Naive thymus-derived CD4-positive, alpha-beta T cell (primary cell): ENCODE data around the gene PDE4DIP. TPM values are rescaled to one million over a fixed set of nuclear protein-coding genes. Genes with fewer than 3 reads are reported as not detected.
"Not testable (repeated sequence)": the region's sequence is repeated elsewhere in the genome, so short reads cannot be mapped to it uniquely, and the experiment has no call there.

Experiments used
- ATAC-seq: fragments of 150-1000 bp; cut with Tn5 transposase; 2 replicates; pipeline ENCODE4 v1.10.0; 2021; ENCODE audit warnings: mild to moderate bottlenecking, moderate library complexity
- CTCF ChIA-PET: fragments of 350-600 bp; sonication (Branson Sonifier 250); formaldehyde crosslinking; loops from one replicate; lab custom pipeline; 2021; ENCODE audit warnings: antibody characterized with exemption; lab: Charles Lee
- POLR2A ChIA-PET: fragments of 350-600 bp; sonication (Branson Sonifier 250); formaldehyde crosslinking; loops from one replicate; lab custom pipeline; 2021; ENCODE audit warnings: antibody characterized with exemption, inconsistent platforms; lab: Charles Lee
- DNase-seq, 9 donors: peaks; one replicate each; pipeline versions ENCODE4 v3.0.0 to v3.0.0-alpha.2; 2020 to 2022; ENCODE audit warnings: mixed read lengths in 1 of 9
- H3K27ac ChIP-seq: one replicate; pipeline ENCODE4 v1.7.0; 2013; ENCODE audit warnings: mild to moderate bottlenecking, low read depth, low read length, moderate library complexity
- H3K27me3 ChIP-seq, 2 donors: one replicate each; pipeline ENCODE4 v1.7.0; 2013; ENCODE audit warnings: low read length in 2 of 2, mild to moderate bottlenecking in 2 of 2, moderate library complexity in 2 of 2; ENCODE audit not compliant: control insufficient read depth in 2 of 2, insufficient read depth in 2 of 2
- H3K36me3 ChIP-seq, 3 experiments: 1 replicate in 2 of 3; 2 replicates in 1 of 3; pipeline ENCODE4 v1.7.0; 2013; ENCODE audit warnings: low read length in 3 of 3, mild to moderate bottlenecking in 3 of 3, moderate library complexity in 1 of 3; ENCODE audit not compliant: insufficient read depth in 3 of 3, control insufficient read depth in 2 of 3
- H3K4me1 ChIP-seq, 2 donors: one replicate each; pipeline ENCODE4 v1.7.0; 2013; ENCODE audit warnings: low read length in 2 of 2, mild to moderate bottlenecking in 2 of 2, moderate library complexity in 1 of 2; ENCODE audit not compliant: control insufficient read depth in 2 of 2, insufficient read depth in 2 of 2
- H3K4me3 ChIP-seq: 2 replicates; pipeline ENCODE4 v1.7.0; 2013; ENCODE audit warnings: mild to moderate bottlenecking, low read length
- H3K9me3 ChIP-seq, 3 experiments: 1 replicate in 2 of 3; 2 replicates in 1 of 3; pipeline ENCODE4 v1.7.0; 2013; ENCODE audit warnings: low read length in 3 of 3; ENCODE audit not compliant: control insufficient read depth in 2 of 3
- H3K27ac Mint-ChIP-seq, 9 donors: one replicate each; pipeline ENCODE4 v1.8.0; 2020 to 2022; ENCODE audit warnings: mixed read lengths in 9 of 9, mild to moderate bottlenecking in 8 of 9, moderate library complexity in 5 of 9, inconsistent platforms in 2 of 9
- H3K27me3 Mint-ChIP-seq, 5 donors: one replicate each; pipeline ENCODE4 v1.8.0; 2021 to 2022; ENCODE audit warnings: mixed read lengths in 5 of 5, mild to moderate bottlenecking in 1 of 5
- H3K36me3 Mint-ChIP-seq, 5 donors: one replicate each; pipeline ENCODE4 v1.8.0; 2020 to 2022; ENCODE audit warnings: mixed read lengths in 5 of 5, mild to moderate bottlenecking in 3 of 5, inconsistent platforms in 1 of 5
- H3K4me1 Mint-ChIP-seq, 7 donors: one replicate each; pipeline ENCODE4 v1.8.0; 2020 to 2022; ENCODE audit warnings: mixed read lengths in 7 of 7, mild to moderate bottlenecking in 3 of 7, inconsistent platforms in 1 of 7
- H3K4me3 Mint-ChIP-seq, 10 donors: one replicate each; pipeline ENCODE4 v1.8.0; 2020 to 2022; ENCODE audit warnings: mild to moderate bottlenecking in 10 of 10, mixed read lengths in 10 of 10, moderate library complexity in 6 of 10, inconsistent platforms in 2 of 10
- H3K9me3 Mint-ChIP-seq, 11 donors: one replicate each; pipeline ENCODE4 v1.8.0; 2020 to 2022; ENCODE audit warnings: mixed read lengths in 11 of 11, mild to moderate bottlenecking in 4 of 11, inconsistent platforms in 1 of 11, moderate library complexity in 1 of 11
- intact Hi-C, 2 donors: fragments of 100-400 bp; cut with micrococcal nuclease; formaldehyde crosslinking; loops; one replicate each; pipeline ENCODE4 v1.15.1; 2023
- polyA plus RNA-seq, 2 donors: library from polyadenylated mRNA; unstranded; fragments of 300-500 nt; fragmentation: Illumina TruSeq; gene quantifications; one replicate each; pipeline ENCODE4 v1.2.3, GENCODE V29; 2021
- total RNA-seq, 6 experiments: library from RNA in 5 of 6; stranded (reverse) in 5 of 6; gene quantifications; 1 replicate in 5 of 6; 2 replicates in 1 of 6; pipeline ENCODE4 v1.2.3 and lab custom pipeline; 2021 to 2026

PDE4DIP gene
- total and polyA plus RNA-seq, 7 experiments from 2014 or later = 14.5 to 73.9 (median 40.3) TPM

- POLR2A ChIA-PET, H3K27me3 Mint-ChIP-seq, H3K9me3 ChIP-seq, H3K36me3 ChIP-seq, intact Hi-C loops, H3K9me3 Mint-ChIP-seq, H3K4me1 ChIP-seq, H3K27ac ChIP-seq, DNase-seq, CTCF ChIA-PET, H3K4me3 ChIP-seq, H3K27me3 ChIP-seq, H3K36me3 Mint-ChIP-seq, ATAC-seq: not testable (repeated sequence)
- H3K4me1 Mint-ChIP-seq = peaks cover 6 to 26% (median 15%) of the 10 kb centered on the region in 7 donors
- H3K27ac Mint-ChIP-seq = peak overlapping the region in 3 of 9 donors; percentile 41 to 63 (median 45)
- H3K4me3 Mint-ChIP-seq = peak overlapping the region; percentile 48 to 87 (median 74)
Measured at GRCh38 chr1:148953730-148954129, 109.5 kb downstream of the PDE4DIP start.

- H3K36me3 Mint-ChIP-seq, H3K9me3 Mint-ChIP-seq, H3K4me1 ChIP-seq, H3K9me3 ChIP-seq, H3K36me3 ChIP-seq, intact Hi-C loops, POLR2A ChIA-PET, H3K27ac ChIP-seq, H3K27me3 Mint-ChIP-seq, ATAC-seq, H3K27me3 ChIP-seq, DNase-seq, H3K4me3 ChIP-seq, CTCF ChIA-PET: not testable (repeated sequence)
- Mint-ChIP-seq H3K27ac (peak overlapping the region in 1 of 9 donors; percentile 40), H3K4me3 (peak overlapping the region in 4 of 10 donors; percentile 48 to 66 (median 55)), H3K4me1 (peaks cover 6 to 11% (median 7%) of the 10 kb centered on the region in 7 donors)
Measured at GRCh38 chr1:148958343-148958742, 114.1 kb downstream of the PDE4DIP start.

- H3K4me1 Mint-ChIP-seq, POLR2A ChIA-PET, H3K27ac Mint-ChIP-seq: not testable (repeated sequence)
Measured at GRCh38 chr1:148960212-148961000, 116.2 kb downstream of the PDE4DIP start.

GRCh38 chr1:148962127-148962857 lies 118.1 kb downstream of the PDE4DIP start:
- H3K4me3 ChIP-seq, H3K36me3 Mint-ChIP-seq, H3K27ac Mint-ChIP-seq, H3K27me3 Mint-ChIP-seq, H3K9me3 Mint-ChIP-seq, H3K36me3 ChIP-seq, CTCF ChIA-PET, DNase-seq, intact Hi-C loops, ATAC-seq, H3K27me3 ChIP-seq, H3K4me1 ChIP-seq, H3K27ac ChIP-seq, H3K4me3 Mint-ChIP-seq, H3K9me3 ChIP-seq, POLR2A ChIA-PET, H3K4me1 Mint-ChIP-seq: not testable (repeated sequence)

More at GRCh38 chr1:148960212-148961000, 116.2 kb downstream of the PDE4DIP start:
- H3K4me1 ChIP-seq, H3K27me3 ChIP-seq, H3K36me3 Mint-ChIP-seq, H3K9me3 ChIP-seq, intact Hi-C loops, CTCF ChIA-PET, H3K27me3 Mint-ChIP-seq, H3K36me3 ChIP-seq, H3K4me3 Mint-ChIP-seq, H3K4me3 ChIP-seq, H3K9me3 Mint-ChIP-seq, DNase-seq, ATAC-seq, H3K27ac ChIP-seq: not testable (repeated sequence)

GRCh38 chr1:148966084-148966483 lies 121.9 kb downstream of the PDE4DIP start:
- H3K27me3 ChIP-seq, H3K4me1 ChIP-seq, H3K4me3 Mint-ChIP-seq, H3K4me1 Mint-ChIP-seq, H3K36me3 Mint-ChIP-seq, H3K4me3 ChIP-seq, H3K9me3 Mint-ChIP-seq, CTCF ChIA-PET, H3K9me3 ChIP-seq, H3K27ac Mint-ChIP-seq, POLR2A ChIA-PET, H3K36me3 ChIP-seq, H3K27ac ChIP-seq, intact Hi-C loops, H3K27me3 Mint-ChIP-seq: not testable (repeated sequence)
- peak; percentile 99 for ATAC-seq
- peak in 3 of 9 donors; percentile 14 to 28 (median 27) for DNase-seq

- H3K4me1 Mint-ChIP-seq, intact Hi-C loops: not testable (repeated sequence)
Measured at GRCh38 chr1:148967580-148967979, 123.4 kb downstream of the PDE4DIP start.

More at GRCh38 chr1:148967580-148967979, 123.4 kb downstream of the PDE4DIP start:
- H3K9me3 Mint-ChIP-seq, H3K27me3 Mint-ChIP-seq, H3K27ac Mint-ChIP-seq, H3K4me3 Mint-ChIP-seq, H3K36me3 Mint-ChIP-seq, CTCF ChIA-PET, H3K9me3 ChIP-seq, ATAC-seq, H3K4me1 ChIP-seq, H3K4me3 ChIP-seq, H3K27me3 ChIP-seq, POLR2A ChIA-PET, H3K27ac ChIP-seq, H3K36me3 ChIP-seq, DNase-seq: not testable (repeated sequence)
